Middle frontal gyrus (tissue), 1 donor: ENCODE results near the gene GIMAP2.
"Not testable (repeated sequence)": the region's sequence is repeated elsewhere in the genome, so short reads cannot be mapped to it uniquely, and the experiment has no call there.

Source experiments
- DNase-seq: peaks from one replicate; pipeline ENCODE4 v3.0.0-alpha.2; 2015; ENCODE audit warnings: low spot score; ENCODE audit errors: extremely low spot score

GIMAP2 gene

GRCh38 chr7:150685219-150686029, at the start of gene GIMAP2:
GIMAP2 (plus strand) TSS chr7:150685706; CDS start chr7:150687060, 1,354 bp downstream.
- no peak for DNase-seq

- DNase-seq: no peak
These were observed 43.7 kb upstream of the GIMAP2 start for GRCh38 chr7:150641854-150642253.

- no peak for DNase-seq
These were observed 42.6 kb upstream of the GIMAP2 start for GRCh38 chr7:150642926-150643325.

GRCh38 chr7:150645259-150646020, 40.1 kb upstream of the GIMAP2 start:
- no peak for DNase-seq

- DNase-seq: no peak
These were observed 37.0 kb upstream of the GIMAP2 start for GRCh38 chr7:150648353-150649079.

GRCh38 chr7:150649080-150649385, 36.5 kb upstream of the GIMAP2 start:
- DNase-seq: no peak

- DNase-seq: no peak
These were observed 30.8 kb upstream of the GIMAP2 start for GRCh38 chr7:150654692-150655091.

GRCh38 chr7:150656047-150656446, 29.5 kb upstream of the GIMAP2 start:
- DNase-seq: no peak

- DNase-seq: no peak
These were observed 28.0 kb upstream of the GIMAP2 start for GRCh38 chr7:150657526-150657925.

- no peak for DNase-seq
These were observed 24.4 kb upstream of the GIMAP2 start for GRCh38 chr7:150660939-150661613.

- not testable (repeated sequence) for DNase-seq
These were observed 22.7 kb upstream of the GIMAP2 start for GRCh38 chr7:150662821-150663220.

GRCh38 chr7:150663802-150664494, 21.6 kb upstream of the GIMAP2 start:
- DNase-seq: no peak

GRCh38 chr7:150665089-150665748, 20.3 kb upstream of the GIMAP2 start:
- DNase-seq: no peak

GRCh38 chr7:150665896-150666295, 19.6 kb upstream of the GIMAP2 start:
- no peak for DNase-seq

GRCh38 chr7:150666412-150666811, 19.1 kb upstream of the GIMAP2 start:
- DNase-seq: no peak

GRCh38 chr7:150668472-150668911, 17.0 kb upstream of the GIMAP2 start:
- DNase-seq: no peak

GRCh38 chr7:150668977-150669376, 16.5 kb upstream of the GIMAP2 start:
- DNase-seq: no peak

- DNase-seq: not testable (repeated sequence)
These were observed 13.5 kb upstream of the GIMAP2 start for GRCh38 chr7:150671798-150672585.

GRCh38 chr7:150675714-150676113, 9.8 kb upstream of the GIMAP2 start:
- DNase-seq: no peak
